GM23338 (cell line): ENCODE results near the gene ACSM2A.
"Not testable (repeated sequence)": the region's sequence is repeated elsewhere in the genome, so short reads cannot be mapped to it uniquely, and the experiment has no call there.

ENCODE experiments used
- CREB1 ChIP-seq: fragments of 250-450 bp; sonication (Bioruptor Pico); IDR thresholded peaks from 2 replicates; pipeline ENCODE4 v1.5.0; 2020; ENCODE audit warnings: low read depth, mild to moderate bottlenecking, moderate library complexity
- CTCF ChIP-seq, 2 experiments: fragments of 200-600 bp in 1 of 2; sonication (generic) in 1 of 2; conservative IDR thresholded peaks; 2 replicates each; pipeline versions ENCODE4 v1.5.1 to v1.6.1; 2016 to 2017; ENCODE audit warnings: antibody characterized with exemption in 2 of 2, low read depth in 2 of 2, mild to moderate bottlenecking in 2 of 2, moderate library complexity in 1 of 2
- EZH2 ChIP-seq: fragments of 200-600 bp; sonication (generic); IDR thresholded peaks from one replicate; pipeline ENCODE4 v1.8.0; 2017; ENCODE audit warnings: antibody characterized with exemption, mild to moderate bottlenecking, low read depth; ENCODE audit not compliant: unreplicated experiment
- EZH2phosphoT487 ChIP-seq: fragments of 200-600 bp; sonication (generic); IDR thresholded peaks from one replicate; pipeline ENCODE4 v1.8.1; 2018; ENCODE audit warnings: antibody characterized with exemption; ENCODE audit not compliant: unreplicated experiment
- NANOG ChIP-seq: IDR thresholded peaks from 2 replicates; pipeline ENCODE4 v1.6.1; 2016; ENCODE audit warnings: antibody characterized with exemption, borderline replicate concordance
- POLR2AphosphoS5 ChIP-seq: IDR thresholded peaks from 2 replicates; pipeline ENCODE4 v1.6.1; 2016; ENCODE audit warnings: antibody characterized with exemption, low read depth

GRCh38 chr16:20477188-20477744 lies 25.9 kb downstream of the ACSM2A start:
- not testable (repeated sequence) for TF ChIP-seq POLR2AphosphoS5; CREB1; EZH2; EZH2phosphoT487; CTCF (conservative IDR thresholded peaks at IDR 0.05; ENCODE audit: low read depth in 2 of 2); NANOG
